ENCODE data around the gene RNF115.

Gene RNF115

GRCh38 chr1:145701306-145701862, 122.5 kb downstream of the RNF115 start:
- no peak for DNase-seq (ENCODE audit: low read depth)

DNA sequence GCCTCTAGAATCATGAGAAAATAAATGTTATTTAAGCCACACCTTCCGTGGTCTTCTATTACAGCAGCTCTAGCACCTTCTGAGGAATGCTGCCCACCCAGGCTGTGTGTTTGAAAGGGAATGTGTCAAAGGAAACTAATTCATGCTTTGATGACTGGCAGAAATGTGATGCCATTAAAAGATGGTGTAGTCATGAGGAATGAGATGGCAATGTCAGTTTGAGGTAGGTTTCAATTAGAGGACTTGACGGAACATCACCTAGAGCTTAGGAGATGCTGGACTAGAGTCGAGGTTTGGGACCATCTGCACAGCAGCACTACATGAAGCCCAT, 127.3 kb downstream of the RNF115 start:
- no peak for DNase-seq (ENCODE audit: low read depth)

DNA sequence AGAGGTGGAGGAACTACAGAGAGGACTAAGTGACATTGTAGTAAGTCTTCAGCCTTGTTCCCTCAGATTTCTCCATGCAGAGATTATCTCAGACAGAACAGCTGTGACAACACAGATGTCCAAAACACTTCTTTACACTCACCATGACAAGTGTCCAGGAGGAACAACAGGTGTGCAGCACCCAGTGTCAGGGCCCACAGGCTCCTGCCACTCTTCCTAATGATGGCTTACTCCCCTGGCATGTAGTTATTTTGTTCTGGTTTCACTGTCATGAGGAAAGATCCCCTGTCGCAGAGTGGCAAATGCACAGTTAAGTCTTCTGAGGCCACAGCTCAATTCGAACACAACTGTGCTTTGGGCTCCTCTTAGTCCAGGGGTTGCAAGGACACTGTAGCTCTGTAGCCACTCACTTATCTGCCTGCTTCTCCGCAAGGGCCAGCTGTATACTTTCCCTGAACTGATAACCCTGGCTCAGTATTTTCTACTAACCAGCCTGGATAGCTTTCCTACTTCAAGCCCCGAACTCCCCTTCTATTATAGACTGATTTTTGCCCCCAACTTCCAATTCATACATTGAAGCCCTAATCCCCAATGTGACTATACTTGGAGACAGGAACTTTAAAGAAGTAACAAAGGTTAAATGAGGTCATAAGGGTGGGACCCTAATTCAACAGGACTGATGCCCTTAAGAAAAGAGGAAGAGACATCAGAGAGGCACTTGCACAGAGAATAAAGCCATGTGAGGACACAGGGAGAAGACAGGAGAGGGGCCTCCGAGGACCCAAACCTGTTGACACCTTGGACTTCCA, 127.9 kb downstream of the RNF115 start:
- no peak for DNase-seq (ENCODE audit: low read depth)

GRCh38 chr1:145692785-145693443, 131.0 kb downstream of the RNF115 start:
- DNase-seq (ENCODE audit: low read depth) = no peak

DNA sequence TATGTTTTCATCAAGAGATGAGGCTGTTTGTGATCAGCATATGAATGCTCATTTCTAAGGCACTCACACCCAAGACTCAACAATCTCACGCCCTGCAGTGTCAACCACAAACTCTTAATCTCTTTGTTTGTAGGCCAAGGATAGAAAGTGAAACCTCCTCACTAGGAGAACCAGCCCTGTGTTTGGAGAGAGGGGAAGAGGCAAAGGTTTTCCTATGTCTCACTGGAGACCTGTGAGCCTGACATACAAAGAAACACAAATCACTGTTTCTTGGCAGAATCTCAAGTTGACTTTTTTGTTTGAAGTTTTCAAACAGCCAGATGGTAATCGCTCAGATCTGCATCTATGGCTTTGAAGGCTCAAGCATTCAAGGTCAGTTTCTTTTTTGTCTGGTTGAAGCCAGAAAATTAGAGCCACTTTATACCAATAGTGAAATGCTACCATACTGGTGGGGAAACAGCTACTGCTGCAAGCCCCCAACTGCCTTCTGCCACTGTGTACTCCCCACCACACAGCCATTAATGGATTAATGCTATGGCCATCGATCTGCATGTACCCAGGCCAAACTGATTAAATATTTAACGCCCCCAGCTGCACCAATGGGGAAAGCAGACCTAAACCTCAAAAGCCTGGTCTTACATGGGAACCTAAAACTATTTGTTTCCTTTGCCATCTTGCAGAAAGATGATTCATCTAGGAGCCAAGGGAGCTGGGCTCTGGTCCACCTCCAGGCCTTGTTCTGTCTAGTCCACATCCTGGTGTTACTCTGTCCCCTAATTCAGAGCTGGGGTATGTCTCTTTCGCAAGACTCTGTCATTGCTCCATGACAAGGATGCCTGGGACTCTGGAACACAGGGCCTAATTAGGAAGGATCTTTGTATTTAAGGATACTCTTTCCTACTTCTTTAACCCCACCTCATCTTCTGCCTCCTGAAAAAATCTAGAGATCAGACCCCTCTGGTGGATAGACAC, 133.0 kb downstream of the RNF115 start:
- DNase-seq (ENCODE audit: low read depth) = peak; percentile 20

- DNase-seq (ENCODE audit: low read depth) = no peak
These were observed 134.0 kb downstream of the RNF115 start for GRCh38 chr1:145689922-145690321.

GRCh38 chr1:145688924-145689323, 135.0 kb downstream of the RNF115 start:
- DNase-seq (ENCODE audit: low read depth) = no peak

Data from activated T-cell treated with anti-CD3 and anti-CD28 coated beads for 24 hours (primary cell).